Measurements from ENCODE around the gene FDXACB1.

The FDXACB1 gene

GRCh38 chr11:111878849-111879636 is at the start of gene FDXACB1, which contains the start of gene CFAP68:
Gene FDXACB1, minus strand, starts transcription at chr11:111879165. Its CDS starts 33 bp downstream, at chr11:111879132.
Gene CFAP68, plus strand, starts transcription at chr11:111879541. Its CDS starts 20 bp downstream, at chr11:111879561.
- DNase-seq = peak; percentile 95

DNA sequence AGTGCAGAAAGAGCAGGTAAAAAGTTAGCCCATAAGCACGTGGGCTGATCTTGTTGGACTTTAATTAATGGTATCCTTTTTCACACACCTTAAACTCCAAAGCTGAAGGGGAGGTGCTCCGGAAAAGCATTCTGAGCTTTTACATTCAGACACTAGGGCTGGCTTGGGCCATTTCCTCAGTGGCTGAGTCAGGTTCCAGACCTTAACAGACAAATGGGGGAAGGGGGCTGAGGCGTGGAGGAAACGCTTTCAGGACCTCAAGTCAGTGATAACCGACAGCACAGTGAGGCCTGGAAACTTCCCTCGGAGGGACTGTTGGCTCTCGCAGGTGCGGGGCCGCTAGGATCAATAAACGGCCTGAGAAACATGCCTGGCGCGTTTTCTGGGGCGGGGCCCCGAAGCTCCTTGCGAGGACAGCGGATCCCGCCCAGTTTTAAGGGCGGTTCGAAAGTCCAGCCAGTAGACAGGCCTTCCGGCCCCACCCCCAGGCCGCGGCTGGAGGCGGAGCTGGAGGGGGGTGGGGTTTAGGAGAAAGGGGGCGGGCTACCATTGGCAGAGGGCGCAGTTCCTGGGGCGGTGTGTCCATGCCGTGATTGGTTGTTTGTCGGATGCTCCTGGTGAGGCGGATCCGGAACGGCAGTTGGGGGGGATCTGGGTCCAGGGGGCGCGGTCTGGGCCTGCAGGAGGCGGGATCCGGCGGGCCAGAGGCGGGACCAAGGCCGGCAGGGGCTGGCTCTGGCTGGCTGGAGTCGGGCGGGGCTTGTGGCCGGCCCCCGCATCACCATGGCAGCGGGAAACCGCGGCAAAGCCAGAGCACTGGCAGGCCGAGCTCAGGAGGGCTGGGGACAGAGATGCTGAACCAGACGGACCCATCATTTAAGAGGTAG is 47.8 kb upstream of the FDXACB1 start:
- DNase-seq = peak; percentile 97

DNA sequence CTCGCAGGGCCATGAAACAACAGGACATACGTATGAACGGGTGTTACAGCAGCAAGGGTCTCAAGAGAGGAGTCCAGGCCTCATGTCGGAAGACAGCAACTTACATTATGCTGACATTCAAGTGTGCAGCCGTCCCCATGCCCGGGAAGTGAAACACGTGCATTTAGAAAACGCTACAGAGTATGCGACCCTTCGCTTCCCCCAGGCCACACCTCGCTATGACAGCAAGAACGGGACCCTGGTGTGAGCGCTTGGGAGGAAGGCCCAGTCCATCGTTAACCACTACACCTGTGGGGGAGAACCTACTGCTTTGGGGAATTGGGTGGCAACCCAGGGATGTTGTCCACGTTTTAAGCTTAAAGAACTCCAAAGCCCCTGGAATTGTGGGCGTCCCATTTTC is 47.0 kb upstream of the FDXACB1 start:
- DNase-seq = no peak

- no peak for DNase-seq
These were observed 45.0 kb upstream of the FDXACB1 start for GRCh38 chr11:111923951-111924350.

DNA sequence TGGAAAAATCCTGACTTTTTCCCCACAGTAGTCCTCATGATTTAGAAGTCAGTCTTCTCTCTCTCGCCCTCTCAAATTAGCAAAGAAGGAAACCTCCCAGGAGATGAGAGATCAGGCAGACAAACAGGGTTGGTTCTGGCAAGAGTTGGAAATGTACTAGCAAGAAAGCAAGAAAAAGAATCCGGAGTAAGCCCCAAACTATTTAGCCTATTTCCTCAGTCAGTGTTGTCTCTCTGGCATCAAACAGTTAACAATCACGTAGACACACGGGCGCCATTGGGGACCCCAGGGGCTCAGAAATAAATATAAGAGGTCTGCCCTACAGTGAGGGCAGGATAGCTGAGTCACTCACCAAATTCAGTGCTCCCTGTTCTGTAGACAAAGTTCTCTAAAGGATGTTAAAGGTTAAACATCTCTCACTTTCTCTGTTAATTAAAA is 44.4 kb upstream of the FDXACB1 start:
- no peak for DNase-seq

DNA sequence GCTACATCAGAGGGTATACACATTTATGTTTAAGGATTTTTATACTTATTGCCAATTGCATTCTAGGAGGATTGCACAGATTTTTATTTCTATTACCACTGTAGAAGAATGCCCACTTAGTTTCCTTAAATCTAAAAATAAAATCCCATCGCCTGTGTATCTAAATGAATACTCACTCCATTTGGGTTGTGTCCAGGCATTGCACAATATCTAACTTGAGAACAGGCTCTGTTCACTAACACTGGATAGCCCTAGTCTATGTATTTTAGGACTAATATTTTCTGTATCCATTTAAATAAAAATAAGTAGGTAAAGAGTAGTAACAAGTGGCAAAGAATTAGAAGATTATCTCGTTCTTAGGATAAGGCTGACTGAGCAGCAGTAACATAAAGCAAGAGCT is 43.8 kb upstream of the FDXACB1 start:
- DNase-seq = no peak

GRCh38 chr11:111921541-111922230 is 42.7 kb upstream of the FDXACB1 start:
- no peak for DNase-seq

DNA sequence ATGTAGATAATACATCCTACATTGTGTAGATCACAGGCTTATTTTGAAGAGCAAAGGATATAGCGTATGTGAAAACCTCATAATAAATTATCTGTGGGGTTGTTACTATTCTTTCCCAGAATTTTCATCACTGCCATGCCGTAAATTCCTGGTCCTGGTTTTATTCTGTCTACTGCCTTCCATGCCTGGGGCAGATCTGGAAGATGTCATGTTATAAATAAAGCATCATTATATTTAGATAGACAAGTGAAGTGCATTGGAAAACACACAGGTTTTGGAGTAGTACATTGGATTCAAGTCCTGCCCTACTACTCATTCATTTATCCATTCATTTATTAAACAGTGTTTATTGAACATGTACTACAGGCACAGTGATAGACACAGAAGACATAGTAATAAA is 41.9 kb upstream of the FDXACB1 start:
- DNase-seq = no peak

DNA sequence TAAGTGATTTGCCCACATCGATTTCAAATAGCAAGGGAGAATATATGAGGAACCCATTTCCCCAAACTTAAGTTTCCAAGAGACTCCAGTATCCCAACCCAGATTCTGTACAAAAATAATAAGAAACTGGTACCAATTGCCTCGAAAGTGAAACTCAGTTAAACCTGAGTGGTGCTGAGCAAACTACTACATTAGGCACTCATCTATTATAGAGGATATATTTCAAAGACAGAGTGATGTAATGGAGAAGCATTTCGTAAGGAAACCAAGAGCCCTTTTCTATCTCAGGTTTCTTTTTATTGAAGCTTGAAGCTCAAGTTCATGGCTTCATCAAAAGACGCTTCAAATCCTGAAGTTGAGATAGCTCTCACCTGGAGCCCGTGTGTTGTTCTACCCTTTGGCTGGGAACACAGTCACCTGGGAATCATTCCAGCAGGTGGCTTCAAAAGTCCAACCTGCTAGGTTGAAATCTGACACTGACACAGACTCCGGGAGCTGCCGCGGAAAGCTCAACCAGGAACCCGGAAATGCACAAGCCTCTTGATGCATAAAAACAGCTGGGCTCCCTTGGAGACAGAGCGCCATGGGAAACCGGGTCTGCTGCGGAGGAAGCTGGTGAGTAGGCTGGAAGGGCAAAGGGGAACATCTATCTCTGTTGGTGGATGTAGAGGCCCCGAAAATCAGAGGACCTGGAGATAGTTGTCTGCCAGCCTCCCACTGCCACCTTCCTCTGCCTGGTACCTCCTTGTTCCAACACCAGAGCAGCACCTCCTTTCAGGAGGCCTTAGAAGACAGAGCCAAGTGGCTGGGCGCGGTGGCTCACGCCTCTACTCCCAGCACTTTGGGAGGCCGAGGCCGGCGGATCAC is 39.7 kb upstream of the FDXACB1 start, which contains the start of gene C11orf52:
Gene C11orf52 (plus strand): TSS at position 524 of the 867 bp plus-strand sequence. CDS start 60 bp downstream, at position 584.
- no peak for DNase-seq

DNA sequence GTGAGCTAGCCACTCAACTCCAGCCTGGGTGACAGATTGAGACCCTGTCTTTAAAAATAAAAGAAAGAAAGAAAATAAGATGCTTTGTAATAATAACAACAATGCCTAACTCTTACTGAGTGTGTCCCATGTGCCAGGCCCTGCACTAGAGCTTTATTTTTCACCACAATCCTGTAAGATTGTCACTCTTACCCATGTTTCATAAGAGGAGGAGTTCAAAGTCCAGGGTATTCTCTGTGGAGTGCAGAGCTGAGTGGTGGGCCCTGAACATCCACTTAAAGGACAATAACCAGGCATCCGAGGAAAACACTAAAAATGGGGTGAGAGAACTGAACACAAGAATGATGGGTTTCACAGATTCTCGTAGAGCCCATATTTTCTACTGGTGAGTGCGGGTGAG is 38.8 kb upstream of the FDXACB1 start:
- no peak for DNase-seq

GRCh38 chr11:111917312-111917711 is 38.3 kb upstream of the FDXACB1 start:
- no peak for DNase-seq

DNA sequence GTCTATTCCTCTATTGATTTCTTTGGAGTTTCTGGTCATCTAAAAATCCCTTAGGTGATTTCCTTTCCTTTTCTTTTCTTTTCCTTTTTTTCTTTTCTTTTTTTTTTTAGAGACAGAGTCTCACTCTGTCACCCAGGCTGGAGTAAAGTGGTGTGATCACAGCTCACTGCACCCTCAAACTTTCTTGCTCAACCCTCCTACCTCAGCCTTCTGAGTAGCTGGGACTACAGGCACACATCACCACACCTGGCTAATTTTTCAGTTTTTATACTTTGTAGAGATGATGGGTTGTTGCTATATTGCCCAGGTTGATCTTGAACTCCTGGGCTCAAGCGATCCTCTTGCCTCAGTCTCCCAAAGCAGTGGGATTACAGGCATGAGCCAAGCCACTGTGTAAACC is 37.8 kb upstream of the FDXACB1 start:
- no peak for DNase-seq

GRCh38 chr11:111913997-111914396 is 35.0 kb upstream of the FDXACB1 start:
- no peak for DNase-seq

- DNase-seq = no peak
These were observed 34.3 kb upstream of the FDXACB1 start for GRCh38 chr11:111913031-111913861.

DNA sequence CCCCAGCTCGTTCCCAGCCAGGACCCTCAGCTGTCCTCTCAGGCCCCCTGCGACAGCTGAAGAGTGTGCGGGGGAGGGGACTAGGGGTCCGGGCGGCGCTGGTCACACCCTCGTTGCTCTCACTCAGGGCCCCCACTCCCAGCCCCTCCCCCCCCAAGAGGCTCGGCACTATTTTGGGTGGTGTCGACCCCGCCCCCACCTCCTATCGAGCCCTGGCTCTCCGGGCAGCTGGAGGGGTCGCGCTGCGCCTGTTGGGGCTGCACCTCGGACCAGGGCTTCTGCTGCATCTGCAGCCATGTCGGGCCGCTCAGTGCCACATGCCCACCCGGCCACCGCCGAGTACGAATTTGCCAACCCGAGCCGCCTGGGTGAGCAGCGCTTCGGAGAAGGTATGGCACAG is 33.6 kb upstream of the FDXACB1 start, which contains the start of gene HSPB2:
Gene HSPB2 (plus strand): TSS at position 200 of the 400 bp plus-strand sequence. CDS start 96 bp downstream, at position 296.
- no peak for DNase-seq

DNA sequence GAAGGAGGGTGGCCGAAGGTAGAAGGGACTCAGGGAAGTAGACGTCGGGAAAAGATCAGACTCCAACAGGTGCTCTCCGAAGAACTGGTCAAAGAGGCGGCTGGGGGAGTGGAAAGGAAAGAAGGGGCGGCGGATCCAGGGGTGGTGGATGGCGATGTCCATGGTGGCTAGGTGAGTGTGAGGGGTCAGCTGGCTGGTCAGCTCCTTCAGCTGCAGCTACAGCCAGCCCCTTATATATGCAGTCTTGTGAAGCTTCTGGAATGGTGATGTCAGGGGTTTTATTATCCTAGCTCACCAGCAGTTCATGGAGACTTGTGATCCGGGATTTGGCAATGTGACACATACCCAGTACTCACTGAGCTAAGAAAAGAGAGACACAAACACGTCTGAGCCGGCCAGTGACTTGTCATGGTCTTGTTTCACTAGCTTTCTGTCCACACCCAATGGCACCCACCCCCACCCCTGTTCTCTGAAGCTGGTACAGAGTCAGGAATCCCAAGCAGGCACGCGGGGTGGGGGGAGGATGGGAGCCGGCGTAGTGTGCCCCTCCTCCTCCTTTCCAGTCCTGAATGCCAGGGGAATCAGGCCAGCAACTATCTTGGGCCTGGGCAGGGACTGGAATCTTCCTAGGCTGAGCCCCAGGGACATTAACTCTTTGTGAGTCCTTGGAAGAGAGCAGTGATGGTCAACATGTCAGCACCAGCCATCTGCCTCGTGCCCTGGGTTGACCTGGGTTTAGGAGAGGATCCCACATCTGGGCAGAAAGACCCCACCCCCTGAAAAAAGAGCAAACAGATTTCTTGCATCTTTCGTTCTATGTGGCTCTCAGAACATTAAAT is 32.8 kb upstream of the FDXACB1 start, which contains the start of gene CRYAB:
Gene CRYAB (minus strand): TSS at position 208 of the 839 bp plus-strand sequence. CDS start 46 bp downstream, at position 162.
- DNase-seq = no peak

- no peak for DNase-seq
These were observed 32.0 kb upstream of the FDXACB1 start for GRCh38 chr11:111910676-111911562.

DNA sequence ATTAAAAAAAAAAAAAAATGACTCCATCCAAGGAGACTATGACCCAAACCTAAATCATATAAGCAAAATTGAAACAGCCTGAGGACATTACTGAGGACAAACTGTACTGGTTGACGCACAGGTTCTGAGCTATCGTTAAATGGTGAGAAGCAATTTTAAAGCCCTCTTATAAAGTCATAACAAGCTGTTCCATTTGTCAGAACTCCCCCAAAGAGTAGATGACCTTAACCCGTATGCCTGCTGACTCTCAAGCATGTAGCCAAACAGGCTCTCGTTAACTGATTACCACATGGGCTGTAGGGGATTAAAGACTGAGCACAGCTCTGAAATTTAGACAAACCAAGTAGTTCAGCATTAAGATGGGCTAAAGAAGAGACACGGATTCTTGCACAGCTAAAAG is 30.4 kb upstream of the FDXACB1 start:
- no peak for DNase-seq

All from CD4-positive, alpha-beta T cell treated with Interleukin-4 for 4 hours (primary cell).